Right ventricle myocardium superior (tissue), 1 donor: ENCODE measurements around the gene U2AF1L4. TPM values are rescaled to one million over a fixed set of nuclear protein-coding genes. Genes with fewer than 3 reads are reported as not detected.
A peak's percentile ranks its signal among the peaks of the same experiment; 100 is the strongest.

Experiments
- ATAC-seq: fragments of 200-7000 bp; cut with Tn5 transposase; one replicate; pipeline ENCODE4 v1.9.1; 2020; ENCODE audit warnings: mild to moderate bottlenecking; ENCODE audit not compliant: poor library complexity
- DNase-seq: peaks from one replicate; pipeline ENCODE4 v3.0.0-alpha.2; 2020
- intact Hi-C: fragments of 100-400 bp; cut with DNase I; formaldehyde crosslinking; loops from one replicate; pipeline ENCODE4 v1.11.2; 2022
- total RNA-seq: library from RNA; stranded (reverse); fragmentation: NEBNext Ultra II Directional; extraction: Animal tissue kit (Norgen Biotek cat#: 25700); gene quantifications from one replicate; pipeline ENCODE4 v1.2.1, GENCODE V29; 2021
- donor health status: DM: no; HTN: yes; CAD: no; lungs with severe emphysema.

The U2AF1L4 gene
- total RNA-seq, 1 donor from 2014 or later = 22.6 TPM

- intact Hi-C loops = no loop called here
- ATAC-seq (no peak), DNase-seq (no peak)
Measured at GRCh38 chr19:35708391-35708790, 36.8 kb downstream of the U2AF1L4 start.

- intact Hi-C loops = no loop called here
- ATAC-seq (no peak), DNase-seq (no peak)
Measured at GRCh38 chr19:35704218-35704617, 41.0 kb downstream of the U2AF1L4 start, which contains the start of gene ZBTB32. TSS of gene ZBTB32 (plus strand) at chr19:35704558. CDS start at chr19:35714627, 10,069 bp downstream.

- ATAC-seq (no peak), DNase-seq (no peak)
- intact Hi-C loops = no loop called here
Measured at GRCh38 chr19:35703343-35703742, 41.9 kb downstream of the U2AF1L4 start.

- peak; percentile 97 for DNase-seq
- peak; percentile 100 for ATAC-seq
- intact Hi-C loops = no loop called here
Measured at GRCh38 chr19:35702223-35703012, 42.8 kb downstream of the U2AF1L4 start.

GRCh38 chr19:35696835-35697234 is 48.4 kb downstream of the U2AF1L4 start:
- ATAC-seq (no peak), DNase-seq (no peak)
- intact Hi-C loops = no loop called here

GRCh38 chr19:35695895-35696422 is 49.3 kb downstream of the U2AF1L4 start:
- no peak for ATAC-seq
- intact Hi-C loops = loop anchor here (2.0 kb wide), 1 partner anchor 21 kb away; no protein-coding TSS in a partner anchor

GRCh38 chr19:35693835-35694599 is 51.2 kb downstream of the U2AF1L4 start:
- DNase-seq (peak; percentile 91), ATAC-seq (peak; percentile 99)
- intact Hi-C loops = loop anchor here (2.0 kb wide), 1 partner anchor 23 kb away; no protein-coding TSS in a partner anchor

More at GRCh38 chr19:35695895-35696422, 49.3 kb downstream of the U2AF1L4 start:
- no peak for DNase-seq

- DNase-seq (no peak), ATAC-seq (peak; percentile 17)
- intact Hi-C loops = no loop called here
Measured at GRCh38 chr19:35693422-35693821, 51.8 kb downstream of the U2AF1L4 start.

Other genes starting within 250 kb of the U2AF1L4 start
- gene DMKN, start 231.8 kb downstream of the U2AF1L4 start, total RNA-seq = 3.6 TPM
- not detected for gene SBSN, start 217.1 kb downstream of the U2AF1L4 start, total RNA-seq
- not detected for gene GAPDHS, start 212.0 kb downstream of the U2AF1L4 start, total RNA-seq
- 75.7 TPM for gene TMEM147, start 199.8 kb downstream of the U2AF1L4 start, total RNA-seq
- gene ATP4A, start 181.8 kb downstream of the U2AF1L4 start, total RNA-seq = not detected
- not detected for gene PMIS2, start 159.2 kb downstream of the U2AF1L4 start, total RNA-seq
- 3.3 TPM for gene HAUS5, start 132.7 kb downstream of the U2AF1L4 start, total RNA-seq
- 48.9 TPM for gene RBM42, start 116.4 kb downstream of the U2AF1L4 start, total RNA-seq
- 0.32 TPM for gene ETV2, start 103.7 kb downstream of the U2AF1L4 start, total RNA-seq
- 1,337 TPM for gene COX6B1, start 97.1 kb downstream of the U2AF1L4 start, total RNA-seq
- not detected for gene UPK1A, start 78.9 kb downstream of the U2AF1L4 start, total RNA-seq
- gene ZBTB32, start 40.9 kb downstream of the U2AF1L4 start, total RNA-seq = not detected
- gene KMT2B, start 27.4 kb downstream of the U2AF1L4 start, total RNA-seq = 16.3 TPM
- 2.9 TPM for gene IGFLR1, start 3.0 kb downstream of the U2AF1L4 start, total RNA-seq
- gene PSENEN, start 233 bp upstream of the U2AF1L4 start, total RNA-seq = 40.7 TPM
- 5.2 TPM for gene LIN37, start 3.2 kb upstream of the U2AF1L4 start, total RNA-seq
- gene HSPB6, start 11.6 kb upstream of the U2AF1L4 start, total RNA-seq = 570 TPM
- gene PROSER3, start 12.8 kb upstream of the U2AF1L4 start, total RNA-seq = 5.9 TPM
- 3.0 TPM for gene ARHGAP33, start 30.1 kb upstream of the U2AF1L4 start, total RNA-seq
- gene PRODH2, start 67.4 kb upstream of the U2AF1L4 start, total RNA-seq = not detected
- gene NPHS1, start 107.1 kb upstream of the U2AF1L4 start, total RNA-seq = not detected
- gene KIRREL2, start 111.5 kb upstream of the U2AF1L4 start, total RNA-seq = not detected
- 17.8 TPM for gene APLP1, start 123.2 kb upstream of the U2AF1L4 start, total RNA-seq
- 2.6 TPM for gene NFKBID, start 155.1 kb upstream of the U2AF1L4 start, total RNA-seq
- gene HCST, start 157.1 kb upstream of the U2AF1L4 start, total RNA-seq = 4.1 TPM
- gene TYROBP, start 162.9 kb upstream of the U2AF1L4 start, total RNA-seq = 28.3 TPM
- gene LRFN3, start 191.0 kb upstream of the U2AF1L4 start, total RNA-seq = 6.1 TPM
- gene SDHAF1, start 249.8 kb upstream of the U2AF1L4 start, total RNA-seq = 10.2 TPM